H9 (cell line): ENCODE data around the gene GRAPL. TPM values are rescaled to one million over a fixed set of nuclear protein-coding genes. Genes with fewer than 3 reads are reported as not detected.
"Not testable (repeated sequence)": the region's sequence is repeated elsewhere in the genome, so short reads cannot be mapped to it uniquely, and the experiment has no call there.

Experiments
- DNase-seq: peaks from one replicate; pipeline ENCODE4 v3.0.0-alpha.2; 2017
- H2AFZ ChIP-seq: one replicate; pipeline ENCODE4 v1.6.1; 2013; ENCODE audit warnings: mild to moderate bottlenecking, low read length, control low read depth, moderate library complexity
- H2AK5ac ChIP-seq: 2 replicates; pipeline ENCODE4 v1.6.1; 2013; ENCODE audit warnings: low read length, control low read depth, mixed read lengths; ENCODE audit not compliant: insufficient read length
- H2BK120ac ChIP-seq: one replicate; pipeline ENCODE4 v1.6.1; 2013; ENCODE audit warnings: low read depth, mild to moderate bottlenecking, low read length, control low read depth, inconsistent platforms; ENCODE audit not compliant: poor library complexity, severe bottlenecking
- H2BK12ac ChIP-seq: 2 replicates; pipeline ENCODE4 v1.6.1; 2013; ENCODE audit warnings: low read length, control low read depth, mixed read lengths, low read depth; ENCODE audit not compliant: insufficient read length
- H2BK15ac ChIP-seq: 2 replicates; pipeline ENCODE4 v1.6.1; 2013; ENCODE audit warnings: low read depth, low read length, control low read depth
- H2BK20ac ChIP-seq: one replicate; pipeline ENCODE4 v1.6.1; 2013; ENCODE audit warnings: low read depth, mild to moderate bottlenecking, low read length, control low read depth, inconsistent platforms; ENCODE audit not compliant: poor library complexity, severe bottlenecking
- H2BK5ac ChIP-seq: 2 replicates; pipeline ENCODE4 v1.6.1; 2013; ENCODE audit warnings: low read length, control low read depth, mixed read lengths; ENCODE audit not compliant: insufficient read length
- H3K14ac ChIP-seq: 2 replicates; pipeline ENCODE4 v1.6.1; 2013; ENCODE audit warnings: low read length, control low read depth; ENCODE audit not compliant: insufficient read depth
- H3K18ac ChIP-seq: 2 replicates; pipeline ENCODE4 v1.6.1; 2013; ENCODE audit warnings: low read depth, mild to moderate bottlenecking, mixed read lengths, low read length, control low read depth; ENCODE audit not compliant: insufficient read length
- H3K23ac ChIP-seq: 2 replicates; pipeline ENCODE4 v1.6.1; 2013; ENCODE audit warnings: low read length, control low read depth, mixed read lengths, low read depth; ENCODE audit not compliant: insufficient read length
- H3K23me2 ChIP-seq: 2 replicates; pipeline ENCODE4 v1.6.1; 2013; ENCODE audit warnings: low read depth, mild to moderate bottlenecking, mixed read lengths, low read length, control low read depth; ENCODE audit not compliant: insufficient read length, poor library complexity, severe bottlenecking
- H3K27ac ChIP-seq: 2 replicates; pipeline ENCODE4 v1.5.1; 2013; ENCODE audit warnings: low read length, control low read depth, mixed read lengths, low read depth; ENCODE audit not compliant: insufficient read length
- H3K27me3 ChIP-seq: 2 replicates; pipeline ENCODE4 v1.6.1; 2013; ENCODE audit warnings: low read length, control low read depth, inconsistent platforms; ENCODE audit not compliant: insufficient read depth
- H3K4ac ChIP-seq: 2 replicates; pipeline ENCODE4 v1.6.1; 2013; ENCODE audit warnings: low read depth, mild to moderate bottlenecking, control low read depth, inconsistent platforms, low read length, moderate library complexity
- H3K4me1 ChIP-seq: 2 replicates; pipeline ENCODE4 v1.6.1; 2013; ENCODE audit warnings: low read length, control low read depth, inconsistent platforms; ENCODE audit not compliant: insufficient read depth
- H3K4me2 ChIP-seq: 2 replicates; pipeline ENCODE4 v1.6.1; 2013; ENCODE audit warnings: low read length, control low read depth, mixed read lengths; ENCODE audit not compliant: insufficient read length, insufficient read depth
- H3K56ac ChIP-seq: 2 replicates; pipeline ENCODE4 v1.6.1; 2013; ENCODE audit warnings: low read depth, mild to moderate bottlenecking, mixed read lengths, low read length, control low read depth; ENCODE audit not compliant: insufficient read length
- H3K79me1 ChIP-seq: 2 replicates; pipeline ENCODE4 v1.6.1; 2013; ENCODE audit warnings: low read depth, mild to moderate bottlenecking, moderate library complexity, low read length, control low read depth, inconsistent platforms; ENCODE audit not compliant: insufficient read depth, poor library complexity, severe bottlenecking
- H3K79me2 ChIP-seq: 2 replicates; pipeline ENCODE4 v1.6.1; 2013; ENCODE audit warnings: low read length, control low read depth, inconsistent platforms; ENCODE audit not compliant: insufficient read depth
- H3K9ac ChIP-seq: 2 replicates; pipeline ENCODE4 v1.6.1; 2013; ENCODE audit warnings: low read length, control low read depth, mixed read lengths; ENCODE audit not compliant: insufficient read length; ENCODE audit errors: extremely low read depth
- H3K9me3 ChIP-seq: one replicate; pipeline ENCODE4 v1.6.1; 2013; ENCODE audit warnings: low read depth, low read length, inconsistent platforms; ENCODE audit not compliant: control insufficient read depth
- H3T11ph ChIP-seq: one replicate; pipeline ENCODE4 v1.6.1; 2013; ENCODE audit warnings: mild to moderate bottlenecking, low read length, control low read depth, inconsistent platforms
- H4K20me1 ChIP-seq: one replicate; pipeline ENCODE4 v1.6.1; 2013; ENCODE audit not compliant: control insufficient read depth, insufficient read length, insufficient read depth
- H4K5ac ChIP-seq: 2 replicates; pipeline ENCODE4 v1.6.1; 2013; ENCODE audit warnings: low read depth, mild to moderate bottlenecking, mixed read lengths, low read length, control low read depth; ENCODE audit not compliant: insufficient read length
- H4K8ac ChIP-seq: replicated peaks from 2 replicates; pipeline ENCODE4 v1.6.1; 2013; ENCODE audit warnings: low read length, control low read depth, mixed read lengths, low read depth; ENCODE audit not compliant: insufficient read length
- H4K91ac ChIP-seq: 2 replicates; pipeline ENCODE4 v1.6.1; 2013; ENCODE audit warnings: low read depth, mild to moderate bottlenecking, moderate library complexity, mixed read lengths, low read length, control low read depth; ENCODE audit not compliant: insufficient read length
- H3K27ac Mint-ChIP-seq, 3 experiments: 2 replicates in 2 of 3; 3 replicates in 1 of 3; pipeline ENCODE4 v1.8.0; 2020 to 2021; ENCODE audit warnings: mixed read lengths in 3 of 3, mild to moderate bottlenecking in 1 of 3, moderate library complexity in 1 of 3
- H3K27me3 Mint-ChIP-seq: 2 replicates; pipeline ENCODE4 v1.8.0; 2021; ENCODE audit warnings: low read depth, mild to moderate bottlenecking, moderate library complexity, mixed read lengths
- H3K36me3 Mint-ChIP-seq, 3 experiments: 2 replicates in 2 of 3; 3 replicates in 1 of 3; pipeline ENCODE4 v1.8.0; 2020 to 2021; ENCODE audit warnings: low read depth in 3 of 3, mixed read lengths in 3 of 3; ENCODE audit not compliant: insufficient read depth in 1 of 3
- H3K4me1 Mint-ChIP-seq, 2 experiments: 2 replicates each; pipeline ENCODE4 v1.8.0; 2020; ENCODE audit warnings: mixed read lengths in 2 of 2
- H3K4me3 Mint-ChIP-seq, 2 experiments: 2 replicates in 1 of 2; 3 replicates in 1 of 2; pipeline ENCODE4 v1.8.0; 2020 to 2021; ENCODE audit warnings: mild to moderate bottlenecking in 2 of 2, mixed read lengths in 2 of 2, moderate library complexity in 1 of 2
- H3K9me3 Mint-ChIP-seq, 2 experiments: 2 replicates in 1 of 2; 3 replicates in 1 of 2; pipeline ENCODE4 v1.8.0; 2020; ENCODE audit warnings: mild to moderate bottlenecking in 2 of 2, mixed read lengths in 2 of 2, moderate library complexity in 1 of 2
- WGBS: extraction: QIAGEN DNeasy Blood & Tissue Kit; methylation state at CpG from one replicate; pipeline ENCODE4 v1.1.7; 2013; ENCODE audit warnings: missing lambda C conversion rate, low lambda C conversion rate, mixed read lengths; ENCODE audit not compliant: insufficient read length; ENCODE audit errors: extremely low coverage; 5-methylcytosine and 5-hydroxymethylcytosine counted together
- total RNA-seq: library from RNA; stranded (reverse); gene quantifications from 2 replicates; pipeline ENCODE4 v1.2.1, GENCODE V29; 2021

Gene GRAPL
- total RNA-seq, 1 experiment from 2014 or later: 0.55 TPM

DNA sequence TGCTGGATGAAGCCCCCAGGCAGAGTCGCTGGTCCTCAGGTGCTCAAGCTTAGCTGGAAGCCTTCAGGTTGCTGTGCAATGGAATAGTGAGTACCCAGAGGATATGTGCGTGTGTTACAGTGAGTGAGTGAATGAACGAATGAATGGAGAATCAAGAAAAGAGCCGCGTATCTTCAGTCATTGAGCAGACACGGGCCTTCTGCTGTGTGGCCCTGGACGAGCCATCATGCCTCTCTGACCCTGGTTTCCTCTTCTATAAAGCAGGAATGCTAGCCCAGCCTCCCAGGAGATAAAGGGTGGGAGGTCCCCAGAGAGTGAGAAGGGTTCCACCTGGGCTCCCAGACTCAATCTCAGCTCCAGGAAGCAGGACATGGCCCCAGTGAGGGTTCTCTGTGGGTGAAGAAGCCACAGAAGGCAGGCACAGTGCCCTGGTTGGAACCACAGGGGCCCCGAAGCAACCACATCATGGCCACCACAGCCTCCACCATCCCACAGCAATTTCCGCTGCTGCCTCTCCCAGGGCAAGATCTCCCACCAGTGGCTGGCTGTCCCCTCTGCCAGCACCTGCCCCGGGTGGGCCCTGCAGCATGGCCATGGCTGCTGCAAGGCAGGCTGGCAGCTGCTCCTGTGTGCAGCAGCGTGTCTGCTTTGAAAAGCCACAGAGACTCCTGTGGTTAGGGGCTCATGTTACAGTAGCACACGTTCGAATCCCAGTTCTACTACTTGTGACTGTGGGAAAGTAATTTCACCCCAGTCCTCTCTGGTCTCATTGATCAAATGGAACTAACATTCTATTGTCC is 34.1 kb downstream of the GRAPL start:
- not testable (repeated sequence) for H3K14ac ChIP-seq, H2BK12ac ChIP-seq, H3K56ac ChIP-seq, DNase-seq, H2AFZ ChIP-seq, H3K9me3 ChIP-seq, H3K9me3 Mint-ChIP-seq, H3K9ac ChIP-seq, H3K23me2 ChIP-seq, H3K27ac ChIP-seq, H3K4me1 Mint-ChIP-seq, H3K27ac Mint-ChIP-seq, H4K20me1 ChIP-seq, H3K4me2 ChIP-seq, H3K4ac ChIP-seq, H2AK5ac ChIP-seq, H4K8ac ChIP-seq, H2BK120ac ChIP-seq, H2BK15ac ChIP-seq, H3T11ph ChIP-seq, H3K79me2 ChIP-seq, H3K18ac ChIP-seq, H3K27me3 ChIP-seq, H3K27me3 Mint-ChIP-seq, H3K4me1 ChIP-seq, H3K79me1 ChIP-seq, H2BK5ac ChIP-seq, H3K4me3 Mint-ChIP-seq, H3K23ac ChIP-seq, H3K36me3 Mint-ChIP-seq, H2BK20ac ChIP-seq, H4K5ac ChIP-seq, H4K91ac ChIP-seq
- WGBS: no CpG with 5 or more reads among the region's 13 CpGs

DNA sequence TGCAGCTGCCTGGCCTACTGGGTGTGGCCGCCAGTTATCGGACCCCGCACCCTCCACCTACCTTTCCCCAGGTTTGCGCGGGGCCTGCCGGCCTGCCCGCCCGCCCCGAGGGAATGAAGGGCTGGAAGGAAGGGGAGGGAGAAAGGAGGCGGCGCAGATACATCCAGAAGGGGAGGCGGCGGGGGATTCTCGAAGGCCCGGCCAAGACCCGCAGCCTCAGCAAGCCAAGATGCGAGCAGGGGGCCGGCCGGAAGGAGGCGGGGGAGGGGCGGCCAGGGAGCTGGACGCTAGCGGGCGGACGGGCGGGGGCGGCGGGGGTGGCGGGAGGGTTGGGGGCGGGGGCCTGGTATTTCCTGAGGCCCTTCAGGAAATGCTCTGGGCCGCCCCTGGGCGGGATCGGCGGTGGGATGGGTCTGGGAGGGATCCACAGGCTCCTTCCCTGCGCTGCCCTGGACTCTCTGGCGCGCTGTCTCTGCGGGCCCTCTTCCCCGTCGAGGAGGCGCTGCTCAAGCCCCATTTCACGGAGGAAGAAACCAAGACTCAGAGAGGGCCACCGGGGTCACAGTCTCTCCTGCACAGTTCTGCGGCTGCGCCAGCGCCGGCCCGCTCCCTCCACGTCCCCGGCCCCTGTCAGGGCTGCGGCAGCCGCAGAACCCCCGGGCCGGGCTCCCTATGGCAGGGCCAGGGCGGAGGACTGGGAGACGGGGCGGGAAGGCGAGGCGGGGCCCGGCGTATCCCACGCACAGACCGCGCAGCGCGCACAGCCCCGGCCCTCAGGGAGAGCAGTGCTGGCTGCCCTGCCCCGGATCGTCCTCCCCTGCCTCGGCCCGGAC is 35.2 kb downstream of the GRAPL start:
- not testable (repeated sequence) for H4K20me1 ChIP-seq, H2BK120ac ChIP-seq, H3K4me1 ChIP-seq, H4K5ac ChIP-seq, H3K4me1 Mint-ChIP-seq, H3K23me2 ChIP-seq, H3K18ac ChIP-seq, H3K23ac ChIP-seq, H2AK5ac ChIP-seq, H3K27me3 Mint-ChIP-seq, H3K9me3 Mint-ChIP-seq, H3K56ac ChIP-seq, H3K9me3 ChIP-seq, H3K14ac ChIP-seq, H2AFZ ChIP-seq, H3K4me2 ChIP-seq, H4K91ac ChIP-seq, H3K4ac ChIP-seq, H2BK12ac ChIP-seq, H4K8ac ChIP-seq, H3K79me1 ChIP-seq, H2BK5ac ChIP-seq, H3T11ph ChIP-seq, H3K27me3 ChIP-seq, DNase-seq, H2BK20ac ChIP-seq, H3K27ac Mint-ChIP-seq, H3K36me3 Mint-ChIP-seq, H3K4me3 Mint-ChIP-seq, H3K27ac ChIP-seq, H2BK15ac ChIP-seq, H3K79me2 ChIP-seq, H3K9ac ChIP-seq
- no CpG with 5 or more reads among the region's 71 CpGs for WGBS
